AG04449 (cell line): ENCODE results near the gene ILDR2.
A peak's percentile ranks its signal among the peaks of the same experiment; 100 is the strongest.
"Not testable (repeated sequence)": the region's sequence is repeated elsewhere in the genome, so short reads cannot be mapped to it uniquely, and the experiment has no call there.

Source experiments
- CTCF ChIA-PET: fragments of 350-600 bp; formaldehyde crosslinking; extraction: SDS; loops from one replicate; lab custom pipeline; 2021; ENCODE audit warnings: antibody characterized with exemption; lab: Yijun Ruan, JAX
- POLR2A ChIA-PET: fragments of 400-600, 350-600 bp; formaldehyde crosslinking; extraction: SDS; loops from one replicate; lab custom pipeline; 2020; ENCODE audit warnings: antibody characterized with exemption, inconsistent platforms; lab: Yijun Ruan, JAX
- DNase-seq: peaks from one replicate; pipeline ENCODE4 v3.0.0-alpha.2; 2010; ENCODE audit warnings: low read depth, low spot score
- H3K4me3 ChIP-seq: 2 replicates; pipeline ENCODE4 v1.5.1; 2011; ENCODE audit warnings: low read depth, mild to moderate bottlenecking, control low read depth, low read length
- CTCF ChIP-seq: IDR thresholded peaks from one replicate; pipeline ENCODE4 v1.5.1; 2011; ENCODE audit warnings: mild to moderate bottlenecking, moderate library complexity, low read length, control low read depth, inconsistent platforms; ENCODE audit not compliant: insufficient read depth; ENCODE audit errors: missing control alignments

The ILDR2 gene

DNA sequence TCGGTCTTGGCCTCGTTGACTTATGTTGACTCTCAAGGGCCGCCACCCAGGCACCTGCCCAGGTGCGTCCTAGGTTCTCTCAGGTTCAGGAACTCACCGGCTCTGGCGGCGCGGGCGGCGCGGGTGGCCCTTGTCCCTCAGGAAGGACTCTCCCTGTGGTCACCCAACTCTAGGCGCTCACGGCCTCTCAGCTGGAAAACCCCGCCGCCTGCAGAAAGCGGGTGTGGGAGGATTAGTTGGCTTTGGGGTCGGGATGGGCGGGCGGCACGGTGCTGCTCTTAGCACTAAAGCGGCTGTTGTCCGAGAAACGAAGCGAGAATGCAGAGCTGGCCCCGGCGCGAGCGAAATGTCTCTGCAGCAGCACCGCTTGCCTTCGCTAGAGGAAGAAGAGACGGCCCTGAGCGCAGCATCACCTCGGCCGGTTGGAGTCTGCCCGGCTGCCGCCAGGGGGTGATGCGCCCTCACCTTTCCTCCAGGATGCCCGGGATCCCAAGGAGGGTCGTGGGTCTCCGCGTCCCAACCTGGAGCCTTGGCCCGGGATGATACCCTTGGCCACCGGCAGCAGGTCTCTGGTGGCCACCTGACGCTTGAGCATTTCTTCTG, 91.2 kb downstream of the ILDR2 start:
- POLR2A ChIA-PET, result interaction anchor here (0.5 kb wide), 1 partner anchor 250 kb away, joined by 3 read pairs; no protein-coding TSS in a partner anchor
- DNase-seq, result no peak

DNA sequence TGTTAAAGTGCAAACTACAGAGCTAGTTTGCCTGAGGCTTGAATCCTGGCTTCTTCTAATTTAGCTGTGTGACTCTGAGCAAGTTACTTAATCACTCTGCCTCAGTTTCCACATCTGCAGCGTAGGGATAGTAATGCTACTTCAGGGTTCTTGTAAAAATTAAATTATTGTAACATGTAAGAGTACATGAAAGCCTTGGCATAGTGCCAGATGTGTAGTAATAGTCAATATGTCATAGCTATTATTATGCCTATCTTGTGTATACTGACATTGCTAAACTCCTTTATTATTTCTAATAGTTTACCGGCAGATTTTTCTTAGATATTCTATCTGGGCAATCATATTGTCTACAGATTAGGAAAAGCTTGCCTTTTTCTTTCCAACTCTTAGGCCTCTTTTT, 92.4 kb downstream of the ILDR2 start:
- DNase-seq, result no peak
- no peak for TF ChIP-seq CTCF
- H3K4me3 ChIP-seq, result no peak overlapping the region
- POLR2A ChIA-PET, result no interaction called here
- CTCF ChIA-PET, result interaction anchor here (0.9 to 7.0 kb wide), 5 partner anchors 9 to 177 kb away, joined by 3 to 89 read pairs (median 3); no protein-coding TSS in a partner anchor

More for the DNA sequence above, 91.2 kb downstream of the ILDR2 start:
- TF ChIP-seq CTCF, result peak; percentile 63
- CTCF ChIA-PET, result interaction anchor here (1.0 to 7.0 kb wide), 3 partner anchors 22 to 176 kb away, joined by 3 to 89 read pairs (median 3); no protein-coding TSS in a partner anchor
- H3K4me3 ChIP-seq, result no peak overlapping the region

GRCh38 chr1:166878173-166878917, 97.0 kb downstream of the ILDR2 start:
- H3K4me3 ChIP-seq, POLR2A ChIA-PET, DNase-seq: not testable (repeated sequence)
- CTCF ChIA-PET, result interaction anchor here (1.8 kb wide), 1 partner anchor 181 kb away, joined by 4 read pairs; no protein-coding TSS in a partner anchor

GRCh38 chr1:166876540-166876838, 98.9 kb downstream of the ILDR2 start:
- peak overlapping the region; percentile 75 for H3K4me3 ChIP-seq
- ChIA-PET CTCF (interaction anchor here (1.1 to 1.9 kb wide), 4 partner anchors 16 to 664 kb away, joined by 3 to 8 read pairs (median 4); no protein-coding TSS in a partner anchor), POLR2A (interaction anchor here (1.6 kb wide), 1 partner anchor 38 kb away, joined by 11 read pairs; the partner anchor contains the start of gene POGK)
- TF ChIP-seq CTCF, result peak; percentile 28
- DNase-seq, result no peak

DNA sequence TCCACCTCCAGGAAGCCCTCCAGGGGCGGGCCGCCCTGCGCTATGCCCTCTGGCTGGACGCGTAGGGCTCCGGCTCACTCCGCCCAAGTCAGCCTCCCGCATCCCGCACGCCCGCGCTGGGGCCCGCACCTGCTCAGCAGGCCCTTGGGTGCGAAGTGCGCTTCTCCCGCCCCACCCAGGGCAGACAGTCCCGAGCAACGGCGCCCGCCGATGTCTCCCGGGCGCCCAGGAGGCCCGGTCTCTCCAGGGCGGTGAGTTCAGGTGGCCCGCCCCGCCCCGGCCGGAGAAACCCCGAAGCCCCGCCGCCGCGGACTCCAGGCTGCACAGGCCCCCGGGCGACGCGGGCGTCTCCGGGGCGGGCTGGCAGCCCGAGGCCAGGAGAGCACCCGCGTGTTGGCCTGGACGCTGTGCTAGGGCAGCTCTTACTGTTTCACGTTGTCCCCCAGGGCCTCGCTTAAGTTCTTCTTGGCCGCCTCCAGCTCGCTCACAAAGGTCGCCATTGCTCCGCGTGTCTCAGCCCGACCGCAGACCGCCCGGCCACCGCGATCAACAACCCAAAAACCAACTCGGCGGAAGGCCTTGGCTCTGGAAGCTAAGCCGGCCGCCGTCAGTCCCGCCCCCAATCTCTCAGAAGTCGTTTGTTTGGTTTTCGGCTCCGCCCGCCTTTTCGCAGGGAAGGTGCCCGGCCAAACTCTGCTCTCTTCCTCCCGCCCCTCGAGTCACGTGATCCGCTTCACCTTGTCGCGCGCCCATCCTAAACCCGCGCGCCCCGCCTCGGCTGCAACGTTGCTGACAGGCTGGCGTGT, 99.4 kb downstream of the ILDR2 start, which contains the start of gene TADA1:
TADA1 (minus strand) TSS at position 531 of the 806 bp plus-strand sequence; CDS start at position 500, 31 bp downstream.
- ChIA-PET POLR2A (interaction anchor here (0.6 to 1.6 kb wide), 2 partner anchors 37 to 1286 kb away, joined by 4 to 11 read pairs; partner anchors contain the start of gene POGK), CTCF (interaction anchor here (1.0 to 1.9 kb wide), 5 partner anchors 17 to 664 kb away, joined by 3 to 8 read pairs (median 4); no protein-coding TSS in a partner anchor)
- no peak for TF ChIP-seq CTCF
- peak; percentile 80 for DNase-seq
- peak within 1 kb of the TSS; percentile 75 for H3K4me3 ChIP-seq

DNA sequence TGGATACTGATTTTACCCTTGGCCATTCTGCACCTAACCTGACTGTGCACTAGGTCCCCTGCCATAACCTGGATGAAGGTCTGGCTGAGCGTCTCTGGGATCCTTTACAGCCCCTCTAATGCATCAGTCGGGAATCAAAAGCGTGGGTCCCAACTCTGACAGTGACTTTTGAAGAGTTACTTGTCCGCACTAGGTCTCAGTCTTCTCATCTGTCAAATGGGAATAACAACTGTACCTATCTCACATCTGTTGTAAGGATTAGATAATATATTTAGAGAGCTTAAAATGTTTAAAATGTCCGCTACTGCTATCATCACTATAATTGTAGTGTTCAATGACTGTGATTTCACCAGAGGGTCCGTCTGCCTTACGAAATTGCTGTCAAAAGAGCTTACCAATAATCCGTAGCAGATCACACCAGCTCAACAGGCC, 100.0 kb downstream of the ILDR2 start:
- CTCF ChIA-PET, result interaction anchor here (1.0 to 1.9 kb wide), 5 partner anchors 18 to 665 kb away, joined by 3 to 8 read pairs (median 4); no protein-coding TSS in a partner anchor

More for the DNA sequence above, 100.0 kb downstream of the ILDR2 start:
- no peak for DNase-seq
- TF ChIP-seq CTCF, result no peak
- peak overlapping the region; percentile 75 for H3K4me3 ChIP-seq
- POLR2A ChIA-PET, result interaction anchor here (0.6 to 1.6 kb wide), 3 partner anchors 36 to 1287 kb away, joined by 3 to 11 read pairs (median 4); partner anchors contain the start of gene POGK
